HTR-8/SVneo (cell line): ENCODE results near the gene FBXW12.

ENCODE experiments used
- DNase-seq: peaks from one replicate; pipeline ENCODE4 v3.0.0; 2011; ENCODE audit warnings: low spot score, mixed read lengths; ENCODE audit not compliant: insufficient read length
- FAIRE-seq: peaks from 2 replicates; lab custom pipeline; 2011; peaks lifted over from hg19 to GRCh38; lab: Jason Lieb, UNC

The FBXW12 gene

GRCh38 chr3:48406443-48407431, 34.7 kb downstream of the FBXW12 start:
- no peak for DNase-seq
- FAIRE-seq = no peak

DNA sequence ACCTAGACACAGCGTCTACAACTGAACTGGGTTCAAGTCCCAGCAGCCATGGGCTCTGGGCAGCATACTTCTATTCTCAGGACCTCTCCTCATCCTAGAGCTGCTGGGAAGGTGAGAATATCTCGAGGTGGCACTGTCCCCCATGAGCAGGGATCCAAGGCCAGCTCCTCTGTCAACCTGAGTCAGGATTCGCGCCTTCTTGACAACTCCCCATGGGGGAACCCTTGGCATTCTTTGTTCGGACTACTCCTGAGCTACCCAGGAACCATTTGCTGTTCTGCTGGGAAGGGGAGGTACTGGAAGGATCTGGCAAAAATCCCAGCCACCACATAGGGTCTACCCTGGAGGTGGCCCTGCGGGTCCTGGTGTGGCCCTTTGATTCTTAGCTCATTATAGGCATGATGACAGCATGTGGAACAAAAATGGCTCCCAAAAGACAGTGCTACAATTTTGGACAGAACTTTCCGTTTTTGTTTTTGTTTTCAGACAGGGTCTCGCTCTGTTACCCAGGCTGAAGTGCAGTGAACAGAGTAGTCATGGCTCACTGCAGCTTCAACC, 35.6 kb downstream of the FBXW12 start:
- no peak for FAIRE-seq
- no peak for DNase-seq

DNA sequence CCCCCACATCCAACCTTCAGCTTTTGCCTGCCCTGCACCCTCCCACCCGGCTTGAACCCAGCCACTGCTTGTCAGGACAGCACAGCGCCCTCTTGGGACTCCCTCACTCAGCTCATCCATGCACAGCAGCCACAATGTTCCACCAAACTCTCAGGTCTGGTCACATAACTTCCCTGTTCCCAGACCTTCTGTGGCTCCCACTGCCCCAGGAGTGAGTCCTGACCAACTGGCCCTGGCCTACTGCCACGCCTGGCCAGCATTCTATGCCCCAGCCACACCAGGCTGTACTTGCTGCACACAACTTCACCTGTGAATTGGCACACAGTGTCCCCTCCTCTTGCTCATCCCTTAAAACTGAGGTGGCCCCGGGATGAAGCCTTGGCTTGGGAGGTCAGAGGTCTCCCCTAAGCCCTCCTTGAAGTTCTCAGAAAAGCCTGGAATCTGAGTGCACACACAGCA, 36.8 kb downstream of the FBXW12 start:
- no peak for DNase-seq
- no peak for FAIRE-seq

- FAIRE-seq (no peak), DNase-seq (no peak)
Observed at GRCh38 chr3:48409291-48410201, 37.5 kb downstream of the FBXW12 start.

DNA sequence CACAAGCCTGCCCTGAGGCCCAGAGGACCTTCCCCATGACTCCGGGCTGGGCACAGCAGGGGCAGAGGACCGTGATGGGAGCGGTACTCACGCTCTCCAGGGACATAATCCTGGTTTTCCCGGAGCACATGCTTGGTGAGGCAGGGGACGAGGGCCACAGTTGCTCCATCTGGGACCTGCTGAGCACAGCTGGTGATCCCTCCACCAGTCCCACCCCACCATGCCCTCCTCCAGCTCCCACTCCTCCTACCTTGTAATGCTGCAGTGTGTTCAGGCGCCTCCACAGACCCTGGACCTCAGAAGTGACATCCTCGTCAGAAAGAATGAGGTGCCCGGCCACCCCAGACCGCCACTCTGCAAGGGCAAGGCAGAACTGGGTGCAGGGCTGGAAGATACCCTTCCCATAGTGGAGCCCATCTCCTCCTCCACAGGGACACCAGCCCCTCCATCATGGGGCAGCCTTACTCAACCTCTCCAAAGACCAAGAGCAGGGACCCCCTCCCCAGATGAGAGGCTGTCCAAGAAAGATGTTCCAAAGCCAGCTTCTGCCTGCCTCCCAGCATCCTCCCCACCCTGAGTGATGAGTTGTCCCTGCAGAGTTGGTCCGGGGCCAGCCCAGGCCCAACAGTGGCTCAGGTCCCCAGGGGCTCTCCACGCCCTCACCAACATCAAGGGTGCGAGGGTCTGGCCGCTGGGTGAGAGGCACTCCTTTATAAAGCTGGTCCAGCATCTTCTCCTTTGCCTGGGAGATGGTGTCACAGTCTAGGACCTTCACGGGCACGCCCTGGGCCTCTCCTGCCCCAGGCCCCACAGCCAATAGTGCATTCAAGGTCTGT, 38.4 kb downstream of the FBXW12 start:
- FAIRE-seq (no peak), DNase-seq (no peak)

- FAIRE-seq = no peak
- DNase-seq = no peak
Observed at GRCh38 chr3:48411041-48411588, 39.1 kb downstream of the FBXW12 start.

GRCh38 chr3:48411606-48412374, 39.8 kb downstream of the FBXW12 start:
- FAIRE-seq (no peak), DNase-seq (no peak)

DNA sequence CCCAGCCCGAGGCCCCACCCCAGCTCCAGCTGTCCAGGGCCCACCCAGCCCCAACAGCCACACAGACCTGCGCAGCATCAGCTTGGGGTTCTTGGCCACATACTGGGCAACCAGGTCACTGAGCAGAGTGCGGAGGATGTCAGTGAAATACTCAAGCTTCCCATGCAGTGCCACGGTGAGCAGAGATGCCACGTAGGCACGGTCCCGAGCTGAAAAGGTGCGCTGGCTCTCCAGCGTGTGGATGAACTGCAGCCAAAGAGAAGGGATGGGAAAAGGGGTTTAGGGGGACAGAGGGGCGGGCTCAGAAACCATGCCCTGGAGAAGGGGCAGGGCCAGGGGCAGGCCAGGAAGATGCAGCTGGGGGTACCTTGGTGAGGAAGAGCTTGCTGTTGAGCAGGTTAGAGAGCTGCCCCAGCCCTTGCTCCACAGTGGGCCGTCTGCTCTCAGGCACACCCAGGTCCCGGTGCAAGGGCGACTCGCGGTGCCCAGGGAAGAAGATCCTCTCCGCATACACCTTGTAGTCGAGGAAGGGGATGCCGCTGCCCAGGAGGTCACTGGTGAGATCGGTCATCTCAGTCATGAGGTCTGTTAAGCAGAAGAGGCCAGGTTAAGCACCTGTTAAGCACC, 40.5 kb downstream of the FBXW12 start:
- no peak for DNase-seq
- no peak for FAIRE-seq

GRCh38 chr3:48413086-48413485, 41.1 kb downstream of the FBXW12 start:
- DNase-seq (no peak), FAIRE-seq (peak; percentile 26)

DNA sequence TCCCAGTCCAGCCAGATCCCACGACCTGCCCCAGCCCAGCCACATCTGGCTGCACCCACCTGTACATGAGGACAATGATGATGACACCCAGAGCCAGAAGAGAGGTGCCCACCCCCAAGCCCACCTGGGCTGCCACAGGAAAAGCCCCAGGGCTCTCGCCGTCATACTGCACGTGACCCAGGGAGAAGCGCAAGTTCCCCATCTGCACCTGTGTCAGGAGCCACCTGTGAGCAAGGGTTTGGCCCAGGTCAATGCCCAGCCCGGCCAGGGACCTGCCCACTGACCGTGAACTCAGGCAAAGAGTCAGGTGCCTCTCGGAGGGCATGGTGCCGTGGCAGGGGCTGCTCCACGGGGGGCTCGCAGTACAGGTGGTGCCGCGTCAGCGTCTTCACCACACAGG, 41.6 kb downstream of the FBXW12 start:
- FAIRE-seq (no peak), DNase-seq (no peak)

DNA sequence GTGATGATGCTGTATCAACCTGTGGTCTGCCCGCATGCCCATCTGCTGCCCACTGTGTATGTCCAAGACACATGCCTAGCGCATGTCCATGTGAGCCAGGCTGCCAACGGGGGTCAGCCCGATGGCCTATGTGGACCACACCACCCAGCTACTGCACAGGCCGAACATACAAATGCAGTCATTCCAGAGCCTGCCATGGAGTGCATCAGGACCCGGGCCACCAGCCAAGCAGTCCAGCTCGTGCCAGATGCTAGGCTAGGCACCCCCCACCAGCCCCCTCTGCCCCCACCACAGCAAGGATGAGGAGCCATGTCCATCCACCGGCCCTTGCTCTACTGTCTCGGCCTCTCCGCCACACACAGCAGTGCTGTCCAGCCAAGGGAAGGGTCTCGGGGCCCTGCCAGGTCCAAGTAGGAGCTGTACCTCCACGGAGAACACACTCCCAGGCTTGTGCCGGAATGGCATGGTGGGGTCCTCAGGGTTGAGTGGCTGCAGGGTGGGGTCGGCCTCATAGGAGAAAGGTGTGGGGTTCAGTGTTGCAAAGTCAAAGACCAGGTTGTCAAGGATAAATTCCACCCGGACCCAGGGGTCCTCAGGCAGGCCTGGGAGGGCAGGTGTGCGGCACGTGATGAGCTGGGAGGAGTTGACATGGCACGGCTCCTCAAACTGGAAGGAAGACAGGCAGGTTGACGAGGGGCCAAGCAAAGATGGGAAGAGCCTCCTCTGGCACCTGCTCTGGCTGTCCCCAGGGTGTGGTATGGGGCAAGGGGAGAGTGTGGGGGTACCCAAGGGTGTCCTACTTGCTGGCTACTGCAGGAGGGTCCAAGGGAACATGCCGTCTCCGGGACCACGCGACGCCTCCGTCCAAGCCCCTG, 42.6 kb downstream of the FBXW12 start:
- DNase-seq = no peak
- no peak for FAIRE-seq

- DNase-seq (no peak), FAIRE-seq (no peak)
Observed at GRCh38 chr3:48415251-48415953, 43.4 kb downstream of the FBXW12 start.

DNA sequence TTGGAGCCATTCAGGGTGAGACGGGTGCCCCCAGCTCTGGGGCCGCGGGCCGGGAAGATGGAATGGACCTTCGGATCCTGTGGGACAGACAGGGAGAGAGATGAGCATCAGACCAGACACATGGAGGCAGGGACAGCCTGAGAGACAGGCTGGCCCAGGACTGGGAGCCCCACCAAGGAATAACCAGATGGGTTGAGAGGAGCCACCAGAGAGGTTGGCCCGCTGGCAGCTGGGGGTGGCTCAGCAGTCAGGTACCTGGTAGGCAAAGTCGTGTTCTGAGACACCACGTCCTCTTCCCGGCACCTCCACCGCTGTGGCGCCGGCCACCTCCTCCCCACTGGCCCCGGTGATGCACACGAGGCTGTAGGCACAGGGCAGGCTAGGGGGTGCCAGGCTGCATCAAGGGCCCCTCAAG, 44.1 kb downstream of the FBXW12 start:
- DNase-seq = no peak
- FAIRE-seq = no peak

- FAIRE-seq (no peak), DNase-seq (no peak)
Observed at GRCh38 chr3:48416546-48416945, 44.5 kb downstream of the FBXW12 start.

DNA sequence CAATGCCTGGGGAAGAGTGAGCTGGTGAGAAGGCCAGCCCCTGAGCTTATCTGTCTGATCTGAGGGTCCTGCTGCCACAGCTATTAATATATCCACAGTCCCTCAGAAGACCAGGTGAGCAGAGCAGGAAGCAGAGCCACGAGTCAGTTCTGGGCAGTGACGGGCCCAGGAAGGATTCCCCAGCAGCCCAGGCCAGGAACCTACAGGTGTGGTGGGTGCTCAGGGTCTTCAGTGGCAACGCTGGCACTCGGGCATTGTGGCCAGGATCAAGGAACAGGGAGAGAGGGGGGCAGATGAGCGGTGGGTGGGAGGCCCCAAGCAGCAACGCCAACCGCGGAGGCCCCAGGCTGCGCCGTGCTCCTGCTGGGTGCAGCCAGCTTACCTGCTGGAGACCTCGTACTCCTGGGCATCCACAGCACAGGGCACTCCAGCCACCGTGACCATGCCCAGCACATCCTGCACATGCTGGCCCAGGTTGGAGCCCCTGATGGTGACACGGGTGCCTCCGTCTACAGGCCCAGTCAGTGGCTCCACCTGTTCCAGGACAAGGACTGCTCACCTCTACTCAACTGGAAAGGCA, 45.6 kb downstream of the FBXW12 start:
- no peak for FAIRE-seq
- DNase-seq = no peak

- no peak for FAIRE-seq
- no peak for DNase-seq
Observed at GRCh38 chr3:48418140-48418539, 46.1 kb downstream of the FBXW12 start.
